Activated naive CD4-positive, alpha-beta T cell treated with anti-CD3 and anti-CD28 coated beads for 36 hours (primary cell): Measurements from ENCODE around the gene VPS9D1. TPM values are rescaled to one million over a fixed set of nuclear protein-coding genes. Genes with fewer than 3 reads are reported as not detected.
A peak's percentile ranks its signal among the peaks of the same experiment; 100 is the strongest.

Experiments
- CTCF ChIA-PET: fragments of 350-600 bp; sonication (Branson Sonifier 250); formaldehyde crosslinking; loops from one replicate; lab custom pipeline; 2021; ENCODE audit warnings: antibody characterized with exemption; lab: Charles Lee
- DNase-seq: peaks from one replicate; pipeline ENCODE4 v3.0.0-alpha.2; 2020
- H3K27ac Mint-ChIP-seq: one replicate; pipeline ENCODE4 v1.8.0; 2021; ENCODE audit warnings: mild to moderate bottlenecking, mixed read lengths
- H3K27me3 Mint-ChIP-seq: one replicate; pipeline ENCODE4 v1.8.0; 2021; ENCODE audit warnings: low read depth, mixed read lengths
- H3K36me3 Mint-ChIP-seq: one replicate; pipeline ENCODE4 v1.8.0; 2021; ENCODE audit warnings: low read depth, mixed read lengths
- H3K4me1 Mint-ChIP-seq: one replicate; pipeline ENCODE4 v1.8.0; 2021; ENCODE audit warnings: low read depth, mixed read lengths
- H3K4me3 Mint-ChIP-seq: one replicate; pipeline ENCODE4 v1.8.0; 2021; ENCODE audit warnings: mild to moderate bottlenecking, moderate library complexity, mixed read lengths
- H3K9me3 Mint-ChIP-seq: one replicate; pipeline ENCODE4 v1.8.0; 2021; ENCODE audit warnings: mixed read lengths
- intact Hi-C: fragments of 100-400 bp; cut with micrococcal nuclease; formaldehyde crosslinking; loops from one replicate; pipeline ENCODE4 v1.15.1; 2023
- total RNA-seq, 2 experiments: library from RNA; stranded (reverse); gene quantifications; one replicate each; pipeline ENCODE4 v1.2.3, GENCODE V29; 2021

VPS9D1 gene
- total RNA-seq, 2 experiments from 2014 or later, result 0.91 to 1.4 TPM

DNA sequence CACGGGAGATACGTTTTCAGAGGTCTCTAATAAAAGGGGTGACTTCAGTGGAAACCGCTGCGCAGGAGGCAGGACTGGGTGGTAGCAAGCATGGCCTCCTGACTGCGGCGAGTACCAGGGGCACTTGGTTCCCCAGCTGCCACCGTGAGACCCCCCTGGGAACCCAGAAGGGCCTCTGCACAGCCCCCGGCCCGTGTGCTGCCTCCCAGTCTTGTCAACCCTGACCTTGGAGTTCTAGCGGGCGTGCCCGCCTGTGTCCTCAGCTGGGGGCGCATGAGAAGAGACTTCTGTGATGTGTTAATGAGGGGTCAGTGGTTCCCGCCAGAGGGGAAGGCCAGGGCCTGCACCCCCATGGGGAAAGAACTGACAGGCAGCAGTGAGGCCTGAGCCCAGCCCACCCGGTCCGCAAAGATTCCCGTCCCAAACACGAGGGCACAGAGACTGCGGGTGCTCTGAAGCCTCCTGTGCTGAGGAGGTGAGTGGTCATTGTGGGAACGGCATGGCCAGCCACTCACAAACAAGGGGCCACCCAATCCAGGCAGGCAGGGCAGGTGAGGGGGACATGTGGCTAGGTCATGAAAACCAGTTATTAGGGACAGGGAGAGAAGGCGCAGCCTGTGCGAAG, 10.0 kb upstream of the VPS9D1 start:
- no peak for DNase-seq
- Mint-ChIP-seq H3K4me3 (no peak overlapping the region), H3K27me3 (no peaks in the 10 kb centered on the region)

DNA sequence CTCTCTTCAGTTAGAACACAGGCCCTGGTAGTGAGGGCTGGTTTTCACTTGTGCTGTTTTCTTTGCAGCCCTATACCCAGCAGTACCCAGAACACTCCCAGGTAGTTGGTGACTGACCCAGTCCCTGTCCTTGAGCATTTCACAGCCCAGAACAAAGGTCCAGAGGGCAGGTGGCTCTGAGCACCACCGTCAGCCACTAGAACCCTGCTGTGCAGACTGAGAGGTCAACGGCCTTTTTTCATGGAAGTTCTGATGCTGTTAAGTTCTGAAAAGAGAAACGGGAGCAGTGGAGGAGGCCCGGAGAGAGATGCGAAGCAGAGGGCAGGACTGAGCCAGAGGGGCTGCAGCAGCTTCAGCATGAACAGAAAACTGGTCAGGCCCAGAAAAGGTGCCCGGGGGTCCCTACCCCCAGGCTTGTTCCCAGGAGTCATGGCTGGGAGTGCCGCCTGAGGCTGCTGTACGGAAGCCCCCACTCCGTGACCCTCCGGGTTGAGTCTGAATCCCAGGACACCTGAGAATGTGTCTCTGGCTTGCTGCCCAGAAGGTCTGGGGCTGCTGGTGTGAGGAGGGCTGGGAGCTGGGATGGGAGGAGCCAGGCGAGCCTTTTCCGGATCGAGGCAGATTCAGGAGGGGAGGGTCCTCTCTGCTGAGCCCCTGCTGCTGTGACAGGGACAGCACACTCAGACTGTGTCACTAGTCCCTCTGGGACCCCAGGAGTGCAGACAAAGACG, 9.3 kb upstream of the VPS9D1 start:
- intact Hi-C loops, result no loop called here

More for the DNA sequence above, 10.0 kb upstream of the VPS9D1 start:
- Mint-ChIP-seq H3K4me1 (peaks cover 27% of the 10 kb centered on the region), H3K9me3 (no peaks in the 10 kb centered on the region), H3K36me3 (peaks cover 41% of the 10 kb centered on the region), H3K27ac (no peak overlapping the region)
- intact Hi-C loops, result no loop called here
- CTCF ChIA-PET, result no interaction called here

DNA sequence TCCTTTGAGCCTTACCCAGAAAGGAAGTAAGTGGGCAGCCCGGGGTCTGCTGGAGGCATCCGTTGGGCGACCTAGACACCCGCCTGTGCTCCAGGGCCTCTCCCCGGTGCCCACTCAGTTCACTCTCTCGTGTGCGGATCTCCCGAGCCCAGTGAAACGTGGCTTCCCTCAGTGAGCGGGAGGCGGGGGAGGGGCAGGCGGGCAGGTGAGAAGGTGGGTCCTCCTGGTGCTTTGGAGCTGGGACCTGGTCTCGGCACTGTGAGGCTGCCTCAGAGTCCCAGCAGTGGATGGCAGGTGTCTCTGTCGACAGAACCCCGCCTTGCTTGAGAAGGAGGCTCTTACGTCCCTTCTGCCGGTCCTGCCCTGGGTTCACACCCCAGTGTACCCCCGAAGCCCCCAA, 8.6 kb upstream of the VPS9D1 start:
- CTCF ChIA-PET, result no interaction called here
- Mint-ChIP-seq H3K4me1 (peaks cover 24% of the 10 kb centered on the region), H3K36me3 (peaks cover 28% of the 10 kb centered on the region), H3K27me3 (no peaks in the 10 kb centered on the region), H3K27ac (no peak overlapping the region), H3K9me3 (no peaks in the 10 kb centered on the region), H3K4me3 (no peak overlapping the region)
- intact Hi-C loops, result no loop called here
- no peak for DNase-seq

More for the DNA sequence above, 9.3 kb upstream of the VPS9D1 start:
- no peaks in the 10 kb centered on the region for H3K27me3 Mint-ChIP-seq
- CTCF ChIA-PET, result no interaction called here
- H3K4me1 Mint-ChIP-seq, result peaks cover 27% of the 10 kb centered on the region
- H3K9me3 Mint-ChIP-seq, result no peaks in the 10 kb centered on the region
- H3K27ac Mint-ChIP-seq, result no peak overlapping the region
- H3K4me3 Mint-ChIP-seq, result no peak overlapping the region
- DNase-seq, result no peak
- H3K36me3 Mint-ChIP-seq, result peaks cover 36% of the 10 kb centered on the region

DNA sequence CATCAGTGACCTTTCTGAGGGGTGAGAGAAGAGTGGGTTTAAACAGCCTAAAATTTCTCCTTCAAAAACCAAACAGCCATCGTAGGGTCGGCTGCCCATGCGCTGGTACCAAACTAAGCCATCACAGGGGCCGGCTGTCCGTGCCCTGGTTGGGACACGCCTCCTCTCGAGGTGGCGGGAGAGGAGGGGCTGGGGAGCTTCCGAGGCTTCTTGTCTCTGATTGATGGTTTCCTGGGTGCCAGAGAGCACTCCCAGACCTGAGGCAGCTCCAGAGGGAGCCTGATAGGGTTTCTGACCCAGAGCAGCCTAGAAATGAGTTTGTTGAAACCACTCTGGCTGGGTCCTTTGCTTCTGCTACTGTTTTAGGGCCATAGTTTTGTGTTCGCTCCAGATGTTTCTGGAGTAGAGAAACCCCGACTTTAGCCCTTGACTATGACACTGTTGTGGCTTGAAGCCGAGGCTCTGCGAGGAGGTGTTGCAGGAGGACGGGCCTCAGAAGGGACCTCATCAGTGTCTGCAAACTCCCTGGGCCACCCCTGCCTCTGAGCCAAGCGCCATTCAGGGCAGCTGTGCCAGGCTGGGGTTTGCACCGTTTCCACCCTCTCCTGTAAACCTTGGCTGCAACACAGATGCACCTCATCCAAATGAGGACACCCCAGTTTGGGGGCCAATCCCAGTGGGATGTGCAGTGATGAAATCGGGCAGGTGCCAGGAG, 6.9 kb upstream of the VPS9D1 start:
- intact Hi-C loops, result no loop called here
- CTCF ChIA-PET, result interaction anchor here (0.9 to 1.0 kb wide), 2 partner anchors 10 to 27 kb away, joined by 3 read pairs; no protein-coding TSS in a partner anchor
- H3K27ac Mint-ChIP-seq, result peak overlapping the region; percentile 7
- H3K27me3 Mint-ChIP-seq, result no peaks in the 10 kb centered on the region
- DNase-seq, result no peak
- peaks cover 36% of the 10 kb centered on the region for H3K36me3 Mint-ChIP-seq
- peaks cover 39% of the 10 kb centered on the region for H3K4me1 Mint-ChIP-seq
- H3K9me3 Mint-ChIP-seq, result no peaks in the 10 kb centered on the region
- H3K4me3 Mint-ChIP-seq, result no peak overlapping the region

DNA sequence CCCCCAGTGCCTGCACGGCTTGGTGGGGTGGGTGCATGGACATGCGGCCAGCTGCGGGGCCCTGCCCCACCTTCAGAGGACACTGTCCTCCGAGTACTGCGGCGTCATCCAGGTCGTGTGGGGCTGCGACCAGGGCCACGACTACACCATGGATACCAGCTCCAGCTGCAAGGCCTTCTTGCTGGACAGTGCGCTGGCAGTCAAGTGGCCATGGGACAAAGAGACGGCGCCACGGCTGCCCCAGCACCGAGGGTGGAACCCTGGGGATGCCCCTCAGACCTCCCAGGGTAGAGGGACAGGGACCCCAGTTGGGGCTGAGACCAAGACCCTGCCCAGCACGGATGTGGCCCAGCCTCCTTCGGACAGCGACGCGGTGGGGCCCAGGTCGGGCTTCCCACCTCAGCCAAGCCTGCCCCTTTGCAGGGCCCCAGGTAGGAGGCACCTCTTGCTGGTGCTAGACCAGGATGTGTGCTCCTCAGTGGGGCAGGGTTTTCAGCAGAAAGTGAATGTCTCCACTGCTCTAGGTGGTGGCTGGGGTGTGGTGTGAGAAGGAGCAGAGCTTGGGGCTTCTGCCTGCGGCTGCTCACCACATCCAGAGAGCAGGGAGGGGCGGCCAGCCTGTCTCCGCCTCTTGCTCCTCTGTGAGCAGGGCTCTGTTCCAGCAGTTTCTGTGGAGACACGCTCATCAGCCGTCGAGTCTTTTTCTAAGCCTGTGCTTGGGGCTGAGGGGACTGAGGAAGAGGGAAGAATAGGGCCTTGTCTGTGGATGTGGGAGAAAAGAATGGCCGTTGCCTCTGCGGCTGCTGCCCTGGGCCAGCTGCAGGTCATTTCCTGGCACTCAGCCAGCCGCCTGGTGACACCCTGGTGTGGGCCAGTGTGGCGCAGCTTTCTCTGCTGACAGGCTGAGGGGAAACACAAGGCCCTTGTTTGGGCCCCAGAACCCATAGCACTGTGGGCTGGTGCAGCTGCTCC, 2.9 kb upstream of the VPS9D1 start:
- peaks cover 47% of the 10 kb centered on the region for H3K4me1 Mint-ChIP-seq
- CTCF ChIA-PET, result interaction anchor here (1.0 to 4.8 kb wide), 5 partner anchors 18 to 137 kb away, joined by 3 to 20 read pairs (median 4); partner anchors contain the start of gene SPATA2L
- no peaks in the 10 kb centered on the region for H3K27me3 Mint-ChIP-seq
- H3K27ac Mint-ChIP-seq, result peak overlapping the region; percentile 85
- DNase-seq, result peak; percentile 78
- H3K9me3 Mint-ChIP-seq, result no peaks in the 10 kb centered on the region
- H3K36me3 Mint-ChIP-seq, result peaks cover 20% of the 10 kb centered on the region
- H3K4me3 Mint-ChIP-seq, result peak overlapping the region; percentile 77
- intact Hi-C loops, result loop anchor here (2.0 to 5.0 kb wide), 2 partner anchors 13 to 139 kb away; no protein-coding TSS in a partner anchor

DNA sequence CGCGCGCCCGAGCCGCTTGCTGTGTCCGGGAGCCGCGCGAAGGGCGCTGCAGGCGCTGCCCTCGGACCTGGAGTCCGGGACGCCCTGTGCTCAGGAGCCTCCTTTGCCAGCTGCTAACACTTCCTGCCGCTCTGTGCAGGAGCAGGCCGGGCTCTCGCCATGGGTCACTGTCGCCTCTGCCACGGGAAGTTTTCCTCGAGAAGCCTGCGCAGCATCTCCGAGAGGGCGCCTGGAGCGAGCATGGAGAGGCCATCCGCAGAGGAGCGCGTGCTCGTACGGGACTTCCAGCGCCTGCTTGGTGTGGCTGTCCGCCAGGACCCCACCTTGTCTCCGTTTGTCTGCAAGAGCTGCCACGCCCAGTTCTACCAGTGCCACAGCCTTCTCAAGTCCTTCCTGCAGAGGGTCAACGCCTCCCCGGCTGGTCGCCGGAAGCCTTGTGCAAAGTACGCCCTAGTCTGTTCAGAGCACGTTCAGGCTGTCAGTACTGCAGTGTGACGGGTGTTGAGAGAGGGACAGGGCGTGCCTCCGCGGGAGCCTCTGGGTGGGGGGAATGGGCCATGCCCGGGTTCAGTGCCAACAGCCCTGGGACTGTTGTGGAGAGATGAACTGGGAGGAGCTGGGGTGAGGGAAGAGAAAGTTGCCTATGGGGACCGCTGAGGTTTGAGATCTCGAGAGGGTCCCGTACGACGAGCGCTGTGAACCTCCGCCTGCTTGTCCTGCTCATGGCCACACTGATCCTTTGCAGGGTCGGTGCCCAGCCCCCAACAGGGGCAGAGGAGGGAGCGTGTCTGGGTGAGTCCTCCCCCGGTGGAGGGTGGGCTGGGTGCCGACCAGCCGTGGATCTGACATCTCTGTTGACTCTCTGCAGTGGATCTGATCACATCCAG, 1.9 kb upstream of the VPS9D1 start:
- CTCF ChIA-PET, result interaction anchor here (0.6 to 4.8 kb wide), 3 partner anchors 17 to 22 kb away, joined by 3 to 20 read pairs (median 15); no protein-coding TSS in a partner anchor
- H3K27me3 Mint-ChIP-seq, result no peaks in the 10 kb centered on the region
- peak; percentile 71 for DNase-seq
- intact Hi-C loops, result loop anchor here (1.0 to 5.0 kb wide), 3 partner anchors 11 to 140 kb away; no protein-coding TSS in a partner anchor
- H3K4me3 Mint-ChIP-seq, result peak overlapping the region; percentile 77
- H3K36me3 Mint-ChIP-seq, result peaks cover 23% of the 10 kb centered on the region
- peaks cover 53% of the 10 kb centered on the region for H3K4me1 Mint-ChIP-seq
- H3K27ac Mint-ChIP-seq, result peak overlapping the region; percentile 85
- H3K9me3 Mint-ChIP-seq, result no peaks in the 10 kb centered on the region

DNA sequence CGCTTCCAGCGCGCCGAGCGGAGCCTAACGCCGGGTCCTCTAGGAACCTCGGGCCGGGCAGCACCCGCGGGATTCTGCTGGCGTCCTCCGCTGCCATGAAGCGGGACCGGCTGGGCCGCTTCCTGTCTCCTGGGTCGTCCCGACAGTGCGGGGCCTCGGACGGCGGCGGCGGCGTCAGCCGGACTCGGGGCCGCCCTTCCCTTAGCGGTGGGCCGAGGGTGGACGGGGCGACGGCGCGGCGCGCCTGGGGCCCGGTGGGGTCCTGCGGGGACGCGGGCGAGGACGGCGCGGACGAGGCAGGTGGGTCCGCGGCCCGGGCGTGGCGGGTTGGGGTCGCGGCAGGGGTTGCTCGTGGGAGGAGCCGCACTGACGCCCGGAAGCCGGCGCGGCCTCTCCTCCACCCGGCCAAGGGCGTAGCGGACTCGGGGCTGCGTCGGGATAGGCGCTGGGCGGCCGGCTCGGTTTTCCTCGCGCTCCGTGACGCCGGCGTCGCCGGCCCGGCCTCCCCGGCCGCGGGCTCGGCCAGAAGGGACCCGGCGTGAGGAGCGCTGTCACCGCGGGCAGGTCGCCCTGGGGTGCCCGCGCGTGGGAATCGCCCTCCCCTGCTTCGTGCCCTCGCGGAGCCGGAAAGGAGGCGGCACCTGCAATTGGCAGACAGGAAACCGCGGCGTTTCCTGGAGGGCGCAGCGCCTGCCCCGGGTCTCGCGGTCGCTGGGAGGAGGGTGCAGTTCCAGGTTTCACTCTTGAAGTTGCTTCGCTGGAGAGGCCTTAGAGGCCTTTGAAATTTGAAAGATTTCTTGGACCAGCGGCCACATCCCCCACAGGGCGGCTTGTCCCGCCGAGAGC, 1.1 kb upstream of the VPS9D1 start:
- no peaks in the 10 kb centered on the region for H3K27me3 Mint-ChIP-seq
- H3K27ac Mint-ChIP-seq, result peak overlapping the region; percentile 85
- peak overlapping the region; percentile 77 for H3K4me3 Mint-ChIP-seq
- peaks cover 46% of the 10 kb centered on the region for H3K4me1 Mint-ChIP-seq
- no peaks in the 10 kb centered on the region for H3K9me3 Mint-ChIP-seq
- peaks cover 18% of the 10 kb centered on the region for H3K36me3 Mint-ChIP-seq
- CTCF ChIA-PET, result interaction anchor here (0.6 kb wide), 1 partner anchor 18 kb away, joined by 3 read pairs; no protein-coding TSS in a partner anchor
- peak; percentile 87 for DNase-seq
- intact Hi-C loops, result loop anchor here (1.0 to 5.0 kb wide), 5 partner anchors 10 to 141 kb away; partner anchors contain the start of genes FANCA and SPATA2L

DNA sequence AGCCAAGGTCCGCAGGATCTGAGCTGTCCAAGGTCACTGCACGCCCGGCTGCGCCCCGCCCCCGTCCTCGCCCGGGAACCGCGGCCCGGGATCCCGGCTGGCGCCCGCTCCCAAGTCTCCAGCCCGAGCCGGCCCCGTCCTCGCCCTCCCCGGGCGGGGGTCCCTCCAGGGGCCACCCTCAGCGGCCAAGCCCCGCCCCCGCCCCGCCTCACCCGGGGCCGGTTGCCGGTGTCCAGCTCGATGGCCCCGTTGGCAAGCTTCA, 216 bp downstream of the VPS9D1 start:
- peaks cover 18% of the 10 kb centered on the region for H3K36me3 Mint-ChIP-seq
- no peak overlapping the region for H3K27ac Mint-ChIP-seq
- no peaks in the 10 kb centered on the region for H3K9me3 Mint-ChIP-seq
- CTCF ChIA-PET, result interaction anchor here (1.2 to 1.7 kb wide), 2 partner anchors 15 to 17 kb away, joined by 3 to 4 read pairs; no protein-coding TSS in a partner anchor
- intact Hi-C loops, result loop anchor here (5.0 kb wide), 1 partner anchor 142 kb away; no protein-coding TSS in a partner anchor
- no peaks in the 10 kb centered on the region for H3K27me3 Mint-ChIP-seq
- no peak for DNase-seq
- H3K4me1 Mint-ChIP-seq, result peaks cover 43% of the 10 kb centered on the region
- peak overlapping the region; percentile 68 for H3K4me3 Mint-ChIP-seq

DNA sequence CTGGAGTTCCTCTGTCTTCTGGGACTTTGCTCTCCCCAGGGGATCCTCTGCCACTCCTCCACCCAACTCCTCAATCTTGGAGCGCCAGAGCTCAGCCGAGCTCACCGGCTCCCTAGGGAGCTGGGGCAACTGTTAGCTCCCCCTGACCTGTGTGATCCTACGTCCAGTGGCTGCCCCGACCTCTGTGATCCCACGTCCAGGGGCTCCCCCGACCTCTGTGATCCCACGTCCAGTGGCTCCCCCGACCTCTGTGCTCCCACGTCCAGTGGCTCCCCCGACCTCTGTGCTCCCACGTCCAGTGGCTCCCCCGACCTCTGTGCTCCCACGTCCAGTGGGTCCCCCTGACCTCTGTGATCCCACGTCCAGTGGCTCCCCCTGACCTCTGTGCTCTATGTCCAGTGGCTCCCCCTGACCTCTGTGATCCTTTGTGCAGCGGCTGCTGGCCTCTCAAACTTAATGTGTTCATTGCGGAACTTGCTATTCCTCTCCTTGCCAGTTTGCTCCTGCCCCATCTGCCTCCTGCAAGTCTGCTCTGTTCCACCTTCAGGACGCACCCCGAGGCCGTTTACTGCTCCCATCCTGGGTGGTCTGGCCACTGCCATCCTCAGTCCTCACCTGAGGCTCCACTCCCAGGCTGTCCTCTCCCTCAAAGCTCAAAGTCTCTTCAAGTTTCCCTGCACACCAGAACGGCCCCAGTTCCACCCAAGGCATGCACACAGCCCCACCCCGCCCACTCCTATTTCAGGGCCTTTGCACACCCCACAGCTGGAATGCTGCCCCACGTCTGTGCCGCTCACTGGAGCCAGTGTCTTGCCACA, 2.8 kb downstream of the VPS9D1 start:
- H3K9me3 Mint-ChIP-seq, result no peaks in the 10 kb centered on the region
- CTCF ChIA-PET, result interaction anchor here (0.6 to 1.2 kb wide), 2 partner anchors 13 to 218 kb away, joined by 3 to 5 read pairs; no protein-coding TSS in a partner anchor
- H3K27me3 Mint-ChIP-seq, result no peaks in the 10 kb centered on the region
- intact Hi-C loops, result no loop called here
- no peak for DNase-seq
- peaks cover 35% of the 10 kb centered on the region for H3K4me1 Mint-ChIP-seq
- peaks cover 19% of the 10 kb centered on the region for H3K36me3 Mint-ChIP-seq
- peak overlapping the region; percentile 46 for H3K27ac Mint-ChIP-seq
- H3K4me3 Mint-ChIP-seq, result no peak overlapping the region
